ENCODE data around the gene NPIPB9.
"Not testable (repeated sequence)": the region's sequence is repeated elsewhere in the genome, so short reads cannot be mapped to it uniquely, and the experiment has no call there.

The NPIPB9 gene

GRCh38 chr16:28751487-28751886 is at the start of gene NPIPB9:
TSS of gene NPIPB9 (plus strand) at chr16:28751787.
- not testable (repeated sequence) for DNase-seq (ENCODE audit: low spot score)

- DNase-seq (ENCODE audit: low spot score), result not testable (repeated sequence)
Observed at GRCh38 chr16:28704246-28704645, 47.3 kb upstream of the NPIPB9 start.

GRCh38 chr16:28711220-28712083 is 40.1 kb upstream of the NPIPB9 start, which contains the start of gene EIF3C:
TSS of gene EIF3C (plus strand) at chr16:28711464. CDS start at chr16:28711687, 223 bp downstream.
- DNase-seq (ENCODE audit: low spot score), result not testable (repeated sequence)

- not testable (repeated sequence) for DNase-seq (ENCODE audit: low spot score)
Observed at GRCh38 chr16:28722852-28723650, 28.5 kb upstream of the NPIPB9 start.

- DNase-seq (ENCODE audit: low spot score), result not testable (repeated sequence)
Observed at GRCh38 chr16:28731253-28731652, 20.3 kb upstream of the NPIPB9 start.

GRCh38 chr16:28732455-28733124 is 19.0 kb upstream of the NPIPB9 start:
- DNase-seq (ENCODE audit: low spot score), result not testable (repeated sequence)

- not testable (repeated sequence) for DNase-seq (ENCODE audit: low spot score)
Observed at GRCh38 chr16:28739787-28740186, 11.8 kb upstream of the NPIPB9 start.

- DNase-seq (ENCODE audit: low spot score), result not testable (repeated sequence)
Observed at GRCh38 chr16:28740631-28741030, 11.0 kb upstream of the NPIPB9 start.

GRCh38 chr16:28741295-28741694 is 10.3 kb upstream of the NPIPB9 start:
- not testable (repeated sequence) for DNase-seq (ENCODE audit: low spot score)

- not testable (repeated sequence) for DNase-seq (ENCODE audit: low spot score)
Observed at GRCh38 chr16:28746618-28747350, 4.8 kb upstream of the NPIPB9 start.

- DNase-seq (ENCODE audit: low spot score), result not testable (repeated sequence)
Observed at GRCh38 chr16:28749997-28750465, 1.6 kb upstream of the NPIPB9 start.

GRCh38 chr16:28750469-28751067 is 1.0 kb upstream of the NPIPB9 start:
- not testable (repeated sequence) for DNase-seq (ENCODE audit: low spot score)

GRCh38 chr16:28781697-28782096 is 30.1 kb downstream of the NPIPB9 start:
- DNase-seq (ENCODE audit: low spot score), result not testable (repeated sequence)

- not testable (repeated sequence) for DNase-seq (ENCODE audit: low spot score)
Observed at GRCh38 chr16:28782357-28782756, 30.8 kb downstream of the NPIPB9 start.

GRCh38 chr16:28802235-28803019 is 50.8 kb downstream of the NPIPB9 start:
- DNase-seq (ENCODE audit: low spot score), result not testable (repeated sequence)

GRCh38 chr16:28807445-28808120 is 56.0 kb downstream of the NPIPB9 start:
- not testable (repeated sequence) for DNase-seq (ENCODE audit: low spot score)

- DNase-seq (ENCODE audit: low spot score), result no peak
Observed at GRCh38 chr16:28820016-28820415, 68.4 kb downstream of the NPIPB9 start.

GRCh38 chr16:28820546-28820945 is 69.0 kb downstream of the NPIPB9 start:
- DNase-seq (ENCODE audit: low spot score), result not testable (repeated sequence)

GRCh38 chr16:28821874-28822519 is 70.4 kb downstream of the NPIPB9 start:
- DNase-seq (ENCODE audit: low spot score), result no peak
